Loucy (cell line): ENCODE data around the gene ECEL1.

ENCODE experiments used
- H2AFZ ChIP-seq: fragments of 200-600 bp; sonication (generic); 2 replicates; pipeline ENCODE4 v1.6.0; 2016; ENCODE audit warnings: antibody characterized with exemption, mild to moderate bottlenecking, low read length, moderate library complexity
- H3F3A ChIP-seq: fragments of 200-600 bp; 2 replicates; pipeline ENCODE4 v1.6.0; 2016; ENCODE audit warnings: antibody characterized with exemption, low read depth, mild to moderate bottlenecking
- H3K27me3 ChIP-seq: fragments of 200-600 bp; sonication (generic); 2 replicates; pipeline ENCODE4 v1.6.1; 2014; ENCODE audit warnings: low read length, mild to moderate bottlenecking; ENCODE audit not compliant: insufficient read depth, poor library complexity, severe bottlenecking
- H3K36me3 ChIP-seq: fragments of 200-600 bp; sonication (generic); 2 replicates; pipeline ENCODE4 v1.6.1; 2016; ENCODE audit warnings: low read length; ENCODE audit not compliant: insufficient read depth
- H3K4me1 ChIP-seq: fragments of 200-600 bp; sonication (generic); 2 replicates; pipeline ENCODE4 v1.5.1; 2014; ENCODE audit warnings: low read length, mild to moderate bottlenecking; ENCODE audit not compliant: insufficient read depth, poor library complexity, severe bottlenecking
- H3K4me2 ChIP-seq: fragments of 200-600 bp; sonication (generic); 2 replicates; pipeline ENCODE4 v1.6.0; 2014; ENCODE audit warnings: antibody characterized with exemption, low read length, low read depth, mild to moderate bottlenecking; ENCODE audit not compliant: poor library complexity, severe bottlenecking
- H3K4me3 ChIP-seq: fragments of 200-600 bp; sonication (generic); 2 replicates; pipeline ENCODE4 v1.5.1; 2014; ENCODE audit warnings: low read length, mild to moderate bottlenecking, mixed read lengths; ENCODE audit not compliant: poor library complexity, severe bottlenecking
- H3K79me2 ChIP-seq: fragments of 200-600 bp; sonication (generic); 2 replicates; pipeline ENCODE4 v1.6.1; 2014; ENCODE audit warnings: low read length; ENCODE audit not compliant: insufficient read depth
- H3K9ac ChIP-seq: fragments of 200-600 bp; sonication (generic); 2 replicates; pipeline ENCODE4 v1.6.0; 2014; ENCODE audit warnings: mild to moderate bottlenecking, low read depth, low read length, moderate library complexity; ENCODE audit not compliant: poor library complexity, severe bottlenecking
- H3K9me2 ChIP-seq: fragments of 200-600 bp; sonication (generic); replicated peaks from 2 replicates; pipeline ENCODE4 v1.6.1; 2016; ENCODE audit warnings: low read depth, low read length, mixed read lengths
- H3K9me3 ChIP-seq: fragments of 200-600 bp; sonication (generic); 2 replicates; pipeline ENCODE4 v1.6.1; 2014; ENCODE audit warnings: mild to moderate bottlenecking, antibody characterized with exemption, low read length, low read depth; ENCODE audit not compliant: insufficient read depth
- H4K20me1 ChIP-seq: fragments of 200-600 bp; sonication (generic); 2 replicates; pipeline ENCODE4 v1.6.0; 2014; ENCODE audit warnings: antibody characterized with exemption, low read length, mild to moderate bottlenecking; ENCODE audit not compliant: insufficient read depth, poor library complexity, severe bottlenecking
- EZH2phosphoT487 ChIP-seq: fragments of 200-600 bp; IDR thresholded peaks from 2 replicates; pipeline ENCODE4 v1.6.1; 2018; ENCODE audit warnings: antibody characterized with exemption, mild to moderate bottlenecking, moderate library complexity, borderline replicate concordance
- TF ChIP-seq, protein P1 (sequence below): fragments of 200-600 bp; sonication (generic); conservative IDR thresholded peaks from 2 replicates; pipeline ENCODE4 v1.5.1; 2014; ENCODE audit warnings: mild to moderate bottlenecking, antibody characterized with exemption, low read length

Gene ECEL1

DNA sequence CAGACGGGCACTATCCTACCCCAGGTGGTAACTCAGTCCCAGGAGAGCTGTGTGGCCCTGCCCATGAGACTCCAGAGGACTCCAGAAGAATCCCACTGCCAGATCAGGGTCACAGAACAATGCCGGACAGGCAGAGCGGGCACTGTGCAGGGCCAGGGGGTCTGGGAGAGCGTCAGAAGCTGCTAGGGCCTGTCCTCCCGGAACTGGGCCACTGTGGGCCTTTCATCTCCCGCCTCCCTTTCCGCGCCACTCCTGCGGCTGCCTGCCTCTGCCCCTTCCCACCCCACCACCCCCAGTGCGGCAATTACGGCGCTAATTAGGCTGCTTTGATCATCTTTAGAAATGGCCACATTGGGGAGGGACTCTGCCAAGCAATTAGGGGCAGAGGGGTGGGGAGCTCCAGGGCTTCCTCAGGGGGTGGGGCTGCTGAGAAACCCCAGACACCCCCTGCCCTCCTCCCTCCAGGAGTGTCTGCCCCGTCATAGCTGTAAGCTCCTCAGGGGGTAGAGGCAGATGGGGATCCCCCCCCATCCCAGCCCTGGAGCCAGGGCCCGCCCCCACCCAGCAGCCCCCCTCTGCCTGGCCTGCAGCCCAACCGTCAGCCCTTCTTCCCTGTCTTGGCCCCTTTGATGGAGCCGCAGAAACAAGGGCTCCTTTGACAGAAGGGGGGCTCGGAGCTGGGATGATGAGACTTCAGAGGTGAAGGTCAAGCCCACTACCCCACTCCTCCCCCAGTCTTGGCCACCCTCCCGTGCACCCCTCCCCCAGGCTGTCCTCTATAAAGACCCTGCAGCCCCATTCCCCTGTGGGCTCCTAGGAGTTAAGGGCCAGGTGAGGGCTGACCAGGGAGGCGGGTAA lies 32.2 kb upstream of the ECEL1 start, which contains the start of gene PRSS56:
TSS of gene PRSS56 (plus strand) at position 808 of the 858 bp plus-strand sequence. CDS start 211 bp downstream, outside the sequence.
- Histone ChIP-seq H3K9me2 (no peaks in the 10 kb centered on the region), H3K4me3 (no peak within 1 kb of the TSS), H2AFZ (no peak within 1 kb of the TSS), H3K4me1 (no peaks in the 10 kb centered on the region), H3K9me3 (no peaks in the 10 kb centered on the region), H3K27me3 (no peaks in the 10 kb centered on the region), H3F3A (no peaks in the 10 kb centered on the region), H3K9ac (no peak within 1 kb of the TSS), H3K4me2 (no peak within 1 kb of the TSS), H3K36me3 (no peaks in the 10 kb centered on the region), H3K79me2 (no peaks in the 10 kb centered on the region), H4K20me1 (no peaks in the 10 kb centered on the region)
- no peak for TF ChIP-seq EZH2phosphoT487
- TF ChIP-seq, protein P1, sequence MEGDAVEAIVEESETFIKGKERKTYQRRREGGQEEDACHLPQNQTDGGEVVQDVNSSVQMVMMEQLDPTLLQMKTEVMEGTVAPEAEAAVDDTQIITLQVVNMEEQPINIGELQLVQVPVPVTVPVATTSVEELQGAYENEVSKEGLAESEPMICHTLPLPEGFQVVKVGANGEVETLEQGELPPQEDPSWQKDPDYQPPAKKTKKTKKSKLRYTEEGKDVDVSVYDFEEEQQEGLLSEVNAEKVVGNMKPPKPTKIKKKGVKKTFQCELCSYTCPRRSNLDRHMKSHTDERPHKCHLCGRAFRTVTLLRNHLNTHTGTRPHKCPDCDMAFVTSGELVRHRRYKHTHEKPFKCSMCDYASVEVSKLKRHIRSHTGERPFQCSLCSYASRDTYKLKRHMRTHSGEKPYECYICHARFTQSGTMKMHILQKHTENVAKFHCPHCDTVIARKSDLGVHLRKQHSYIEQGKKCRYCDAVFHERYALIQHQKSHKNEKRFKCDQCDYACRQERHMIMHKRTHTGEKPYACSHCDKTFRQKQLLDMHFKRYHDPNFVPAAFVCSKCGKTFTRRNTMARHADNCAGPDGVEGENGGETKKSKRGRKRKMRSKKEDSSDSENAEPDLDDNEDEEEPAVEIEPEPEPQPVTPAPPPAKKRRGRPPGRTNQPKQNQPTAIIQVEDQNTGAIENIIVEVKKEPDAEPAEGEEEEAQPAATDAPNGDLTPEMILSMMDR, result no peak

DNA sequence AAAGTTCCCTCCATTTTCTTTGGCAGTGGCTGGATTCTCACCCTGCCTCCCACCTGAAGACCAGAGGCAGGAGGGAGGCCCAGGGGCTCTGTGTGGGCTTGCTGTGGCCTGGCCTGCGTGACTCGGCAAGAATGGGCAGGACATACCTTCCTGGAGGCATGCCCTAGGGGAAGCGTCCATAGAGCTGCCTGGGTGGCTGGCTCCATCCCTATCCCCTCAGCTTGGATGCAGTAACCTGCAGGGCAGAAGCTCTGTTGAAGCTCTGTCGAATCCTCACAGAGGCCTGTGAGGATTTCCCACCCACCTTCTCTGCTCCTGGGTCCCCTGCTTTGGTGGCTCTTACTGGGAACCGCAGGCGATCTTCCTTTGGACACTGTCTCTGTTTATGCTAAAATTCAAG lies 31.2 kb upstream of the ECEL1 start:
- H3K36me3 ChIP-seq, result no peaks in the 10 kb centered on the region
- H3F3A ChIP-seq, result no peaks in the 10 kb centered on the region
- H3K4me2 ChIP-seq, result no peak overlapping the region
- no peaks in the 10 kb centered on the region for H3K79me2 ChIP-seq
- no peaks in the 10 kb centered on the region for H3K4me1 ChIP-seq
- no peaks in the 10 kb centered on the region for H3K9me2 ChIP-seq
- no peak overlapping the region for H2AFZ ChIP-seq
- no peak overlapping the region for H3K4me3 ChIP-seq
- TF ChIP-seq, protein P1, result no peak
- TF ChIP-seq EZH2phosphoT487, result no peak
- H3K9me3 ChIP-seq, result no peaks in the 10 kb centered on the region
- no peak overlapping the region for H3K9ac ChIP-seq
- no peaks in the 10 kb centered on the region for H3K27me3 ChIP-seq
- H4K20me1 ChIP-seq, result no peaks in the 10 kb centered on the region

DNA sequence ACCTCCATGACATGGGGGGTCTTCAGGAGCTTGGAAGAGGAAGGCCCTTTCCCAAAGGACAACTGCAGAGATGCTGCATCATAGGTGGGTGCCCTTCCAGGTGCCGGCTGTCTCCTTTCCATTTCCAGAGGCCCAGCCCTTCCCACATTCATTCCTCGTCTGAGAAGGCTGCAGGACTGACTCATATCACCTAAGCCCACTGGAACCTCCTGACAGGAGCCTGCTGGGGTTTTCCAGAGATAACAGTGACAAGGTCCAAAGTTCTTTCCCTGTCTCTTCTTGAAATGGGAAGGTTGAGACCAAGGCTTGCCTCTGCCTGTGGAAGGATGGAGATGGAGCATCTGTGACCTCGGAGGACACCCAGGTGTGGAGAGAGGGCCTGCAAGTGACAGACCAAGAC lies 28.9 kb upstream of the ECEL1 start:
- Histone ChIP-seq H4K20me1 (no peaks in the 10 kb centered on the region), H2AFZ (no peak overlapping the region), H3K9me2 (no peaks in the 10 kb centered on the region), H3K79me2 (no peaks in the 10 kb centered on the region), H3K36me3 (no peaks in the 10 kb centered on the region), H3K27me3 (no peaks in the 10 kb centered on the region), H3K4me1 (no peaks in the 10 kb centered on the region), H3K4me2 (no peak overlapping the region), H3K4me3 (no peak overlapping the region), H3F3A (no peaks in the 10 kb centered on the region), H3K9ac (no peak overlapping the region), H3K9me3 (no peaks in the 10 kb centered on the region)
- TF ChIP-seq, protein P1, result no peak
- TF ChIP-seq EZH2phosphoT487, result no peak
